Measurements from ENCODE around the gene PMM1.

Gene PMM1

DNA sequence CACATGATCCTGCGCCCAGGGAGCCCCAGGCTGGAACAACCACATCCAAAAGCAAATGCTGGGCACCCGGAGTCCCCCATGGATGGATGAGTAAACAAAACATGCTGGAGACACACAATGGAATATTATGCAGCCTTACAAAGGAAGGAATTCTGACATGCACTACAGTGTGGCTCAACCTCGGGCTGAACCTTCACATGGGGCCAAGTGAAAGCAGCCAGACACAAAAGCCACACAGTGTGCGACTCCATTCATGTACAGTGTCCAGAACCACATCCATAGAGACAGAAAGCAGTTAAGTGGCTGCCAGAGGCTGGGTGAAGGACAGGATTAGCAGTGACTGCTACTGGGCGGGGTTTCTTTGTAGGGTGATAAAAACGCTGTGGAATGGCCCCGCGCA lies 55.4 kb downstream of the PMM1 start:
- DNase-seq, result no peak

DNA sequence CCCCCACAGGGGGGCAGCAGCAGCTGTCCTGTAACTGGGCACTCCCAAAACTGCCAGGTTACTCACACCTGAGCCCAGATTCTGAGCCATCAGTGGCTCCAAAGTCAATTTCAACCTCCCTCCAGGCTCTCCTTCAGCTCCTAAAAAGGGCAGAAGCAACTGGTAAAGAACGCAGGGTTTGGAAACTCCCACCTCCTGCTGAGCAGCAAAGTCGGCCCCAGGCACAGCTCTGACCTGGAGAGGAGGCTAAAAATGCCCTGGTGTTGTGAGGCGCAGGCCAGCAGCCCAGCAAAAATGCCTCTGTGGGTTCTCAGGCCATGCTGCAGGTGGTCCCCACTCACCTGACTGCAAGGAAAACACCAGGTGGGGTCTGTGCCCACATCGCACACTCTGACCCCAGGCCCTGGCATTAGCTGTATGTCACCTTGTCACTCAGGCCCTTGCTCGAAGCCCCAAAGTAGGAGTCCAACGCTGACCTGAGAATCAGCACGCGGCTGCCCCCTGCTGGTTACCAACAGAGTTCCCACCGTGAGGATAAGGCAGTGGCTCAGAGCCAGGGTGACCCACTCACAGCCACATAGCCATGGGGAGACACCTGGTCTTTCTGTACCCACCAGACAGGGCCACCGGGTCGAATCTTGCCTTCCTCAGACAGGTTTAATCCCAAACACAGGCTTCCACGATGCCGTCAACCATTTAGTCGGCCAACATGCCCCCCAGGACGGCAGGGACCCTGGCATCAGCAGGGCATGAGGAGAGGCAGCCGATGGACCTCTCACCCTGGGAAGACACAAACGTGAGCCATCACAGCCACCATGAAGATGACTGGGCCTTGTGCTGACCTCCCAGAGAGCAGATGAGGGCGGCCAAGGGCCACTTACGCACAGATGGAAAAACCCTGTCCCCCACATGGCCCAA lies 56.5 kb downstream of the PMM1 start:
- peak; percentile 66 to 71 for DNase-seq

DNA sequence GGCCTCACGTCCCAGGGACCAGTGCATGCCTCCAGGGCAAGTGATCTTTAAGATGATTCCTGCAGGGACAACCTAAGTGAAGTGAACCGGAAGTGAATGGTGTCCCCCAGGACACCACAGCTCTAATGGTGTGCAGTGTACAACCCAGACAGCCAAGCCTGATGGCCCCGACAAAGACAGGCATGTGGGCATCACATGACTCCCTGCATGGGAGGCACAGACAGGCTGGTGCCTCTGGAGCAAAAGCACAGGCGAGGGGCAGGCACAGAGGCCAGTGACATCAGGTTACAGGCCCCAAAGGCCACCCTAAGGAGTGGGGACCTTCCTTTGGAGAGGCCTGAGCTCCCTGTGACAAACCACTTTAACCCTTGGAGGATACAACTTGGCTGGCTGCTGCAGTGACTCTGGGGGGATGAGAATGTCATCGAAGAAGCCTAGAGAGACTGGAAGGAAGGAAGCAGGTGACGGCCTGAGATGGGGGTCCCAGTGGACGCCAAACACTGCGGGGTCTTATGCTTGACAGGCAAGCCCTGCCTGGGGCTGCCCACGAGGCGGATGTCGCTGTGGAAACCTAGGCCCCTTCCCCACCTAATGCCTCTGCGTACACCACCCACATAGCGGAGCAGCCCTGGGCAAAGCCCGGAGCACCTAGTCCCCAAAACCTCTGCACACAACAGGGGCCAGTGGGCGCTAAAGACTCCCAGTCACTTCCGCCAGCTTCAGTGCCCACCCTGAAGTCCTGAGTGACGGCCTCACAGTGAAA lies 57.7 kb downstream of the PMM1 start:
- DNase-seq, result no peak

DNA sequence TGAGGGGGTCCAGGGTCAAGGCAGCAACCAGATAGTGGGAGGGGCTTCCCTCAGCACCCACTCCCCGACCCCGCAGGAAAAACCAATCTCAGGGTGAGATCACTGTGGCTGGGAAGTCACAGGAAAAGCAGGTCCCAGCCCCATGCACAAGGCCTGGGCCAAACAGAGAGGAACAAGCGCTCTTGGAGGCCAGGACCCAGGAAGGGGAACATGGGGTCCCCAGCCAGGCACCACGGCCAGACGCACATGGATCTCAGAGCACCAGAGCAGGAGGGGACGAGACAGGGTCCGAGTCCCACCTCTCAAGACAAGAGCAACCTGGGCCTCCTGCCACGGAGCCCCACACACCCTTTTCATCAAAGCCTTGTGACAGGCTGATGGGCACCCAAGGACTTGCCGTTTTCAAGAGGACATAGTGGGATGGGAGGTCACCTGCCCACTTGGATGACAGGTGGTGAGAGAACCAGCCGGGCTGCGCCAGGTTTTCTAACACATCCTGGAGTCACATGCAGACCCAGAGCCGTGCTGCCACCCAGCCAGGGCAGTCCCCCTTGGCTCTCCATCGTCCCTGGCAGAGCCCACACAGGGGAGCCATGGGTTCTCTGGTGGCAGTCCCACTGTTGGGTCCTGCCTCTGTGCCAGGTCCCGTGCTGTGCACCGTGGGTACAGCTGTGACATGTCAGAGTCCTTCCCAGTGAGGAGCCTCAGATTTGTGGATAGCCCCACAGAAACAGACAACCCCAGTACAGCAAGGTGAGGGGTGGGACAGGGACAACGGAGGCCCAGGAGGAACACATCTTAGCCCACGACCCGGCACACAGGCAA lies 58.5 kb downstream of the PMM1 start:
- no peak for DNase-seq

DNA sequence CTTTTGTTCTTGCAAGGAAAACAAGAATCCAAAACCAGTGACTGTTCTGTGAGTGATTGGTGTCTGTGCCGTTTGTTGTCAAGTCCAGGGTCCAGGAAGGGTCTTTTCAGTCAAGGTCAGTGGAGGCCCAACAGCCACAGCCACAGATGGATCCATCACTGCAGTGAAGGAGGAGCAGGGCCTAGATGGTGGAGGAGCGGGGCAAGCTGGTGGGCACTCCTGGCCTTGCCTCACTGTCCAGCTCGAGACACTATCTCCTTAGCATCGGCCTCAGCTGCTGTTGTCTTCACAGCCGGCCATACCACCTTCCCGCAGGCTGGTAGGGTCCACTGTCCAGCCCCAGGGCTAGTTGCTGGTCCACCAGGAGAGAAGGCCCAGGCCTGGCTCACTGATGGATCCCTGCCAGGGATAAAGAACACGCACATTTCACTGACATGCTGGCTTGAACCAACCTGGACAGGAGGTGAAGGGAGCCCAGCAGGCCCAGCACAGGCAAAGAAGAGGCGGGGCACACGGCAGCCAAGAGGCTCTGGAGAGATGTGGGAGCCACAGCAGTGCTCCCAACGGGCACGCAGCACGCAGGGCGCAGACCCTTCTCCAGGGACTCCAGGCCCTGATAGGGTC lies 60.6 kb downstream of the PMM1 start:
- no peak for DNase-seq

DNA sequence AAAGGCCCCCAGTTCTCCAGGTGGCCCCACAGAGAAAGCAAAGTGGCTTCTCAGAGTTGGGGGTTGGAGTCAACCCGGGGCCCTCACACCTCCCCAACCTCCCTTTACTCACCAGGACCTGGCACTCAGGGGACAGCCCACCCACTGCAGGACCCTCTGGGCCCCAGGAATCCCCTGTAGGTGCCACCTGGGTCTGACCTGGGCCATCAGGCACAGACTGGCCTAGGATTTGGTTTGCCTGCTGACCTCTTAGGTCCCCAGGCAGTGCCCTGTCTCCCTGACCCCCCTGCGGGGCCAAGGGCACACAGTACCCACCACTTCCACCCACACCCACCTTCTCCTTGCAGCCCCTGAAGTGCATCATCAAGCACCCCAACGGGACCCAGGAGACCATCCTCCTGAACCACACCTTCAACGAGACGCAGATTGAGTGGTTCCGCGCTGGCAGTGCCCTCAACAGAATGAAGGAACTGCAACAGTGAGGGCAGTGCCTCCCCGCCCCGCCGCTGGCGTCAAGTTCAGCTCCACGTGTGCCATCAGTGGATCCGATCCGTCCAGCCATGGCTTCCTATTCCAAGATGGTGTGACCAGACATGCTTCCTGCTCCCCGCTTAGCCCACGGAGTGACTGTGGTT lies 61.4 kb downstream of the PMM1 start:
- no peak for DNase-seq
